GM12875 (cell line): Measurements from ENCODE around the gene ADAMTSL2.

Experiments
- H3K4me3 ChIP-seq: one replicate; pipeline ENCODE4 v1.5.1; 2011; ENCODE audit warnings: low read depth, low read length, control low read depth
- CTCF ChIP-seq: IDR thresholded peaks from 2 replicates; pipeline ENCODE4 v1.5.1; 2011; ENCODE audit warnings: low read depth, mild to moderate bottlenecking, control low read depth, inconsistent platforms, low read length, moderate library complexity, borderline replicate concordance; ENCODE audit not compliant: insufficient read depth

The ADAMTSL2 gene

GRCh38 chr9:133571896-133572595 is 37.5 kb downstream of the ADAMTSL2 start:
- H3K4me3 ChIP-seq = no peak overlapping the region
- no peak for TF ChIP-seq CTCF

GRCh38 chr9:133572821-133573361 is 38.4 kb downstream of the ADAMTSL2 start:
- TF ChIP-seq CTCF = no peak
- no peak overlapping the region for H3K4me3 ChIP-seq

- TF ChIP-seq CTCF = no peak
- H3K4me3 ChIP-seq = no peak overlapping the region
Measured at GRCh38 chr9:133573791-133574515, 39.4 kb downstream of the ADAMTSL2 start.

- TF ChIP-seq CTCF = no peak
Measured at GRCh38 chr9:133574771-133575170, 40.3 kb downstream of the ADAMTSL2 start.

GRCh38 chr9:133575186-133576030 is 40.9 kb downstream of the ADAMTSL2 start:
- no peak for TF ChIP-seq CTCF
- no peak overlapping the region for H3K4me3 ChIP-seq

More at GRCh38 chr9:133574771-133575170, 40.3 kb downstream of the ADAMTSL2 start:
- no peak overlapping the region for H3K4me3 ChIP-seq

GRCh38 chr9:133576031-133576874 is 41.7 kb downstream of the ADAMTSL2 start:
- H3K4me3 ChIP-seq = no peak overlapping the region
- TF ChIP-seq CTCF = no peak
